Activated T-helper 17 cell treated with anti-CD3 and anti-CD28 coated beads, Interleukin-2, amount 50 U/mL, for 72 hours (primary cell): ENCODE measurements around the gene CUL1. TPM values are rescaled to one million over a fixed set of nuclear protein-coding genes. Genes with fewer than 3 reads are reported as not detected.
A peak's percentile ranks its signal among the peaks of the same experiment; 100 is the strongest.
"Not testable (repeated sequence)": the region's sequence is repeated elsewhere in the genome, so short reads cannot be mapped to it uniquely, and the experiment has no call there.

Experiments used
- ATAC-seq: fragments of 150-1000 bp; cut with Tn5 transposase; replicated peaks from 2 replicates; pipeline ENCODE4 v1.10.0; 2021; ENCODE audit warnings: mild to moderate bottlenecking, moderate library complexity
- H3K27ac Mint-ChIP-seq: one replicate; pipeline ENCODE4 v1.8.0; 2022; ENCODE audit warnings: mixed read lengths
- H3K27me3 Mint-ChIP-seq: one replicate; pipeline ENCODE4 v1.8.0; 2022; ENCODE audit warnings: mixed read lengths
- H3K36me3 Mint-ChIP-seq: one replicate; pipeline ENCODE4 v1.8.0; 2022; ENCODE audit warnings: low read depth, mild to moderate bottlenecking, mixed read lengths
- H3K4me1 Mint-ChIP-seq: one replicate; pipeline ENCODE4 v1.8.0; 2022; ENCODE audit warnings: mixed read lengths
- H3K4me3 Mint-ChIP-seq: one replicate; pipeline ENCODE4 v1.8.0; 2022; ENCODE audit warnings: mild to moderate bottlenecking, mixed read lengths
- H3K9me3 Mint-ChIP-seq: one replicate; pipeline ENCODE4 v1.8.0; 2022; ENCODE audit warnings: mixed read lengths
- total RNA-seq, 2 donors: library from RNA; stranded (reverse); gene quantifications; one replicate each; pipeline ENCODE4 v1.2.3, GENCODE V29; 2022

CUL1 gene
- total RNA-seq, 2 donors from 2014 or later, result 61.4 to 61.7 TPM

DNA sequence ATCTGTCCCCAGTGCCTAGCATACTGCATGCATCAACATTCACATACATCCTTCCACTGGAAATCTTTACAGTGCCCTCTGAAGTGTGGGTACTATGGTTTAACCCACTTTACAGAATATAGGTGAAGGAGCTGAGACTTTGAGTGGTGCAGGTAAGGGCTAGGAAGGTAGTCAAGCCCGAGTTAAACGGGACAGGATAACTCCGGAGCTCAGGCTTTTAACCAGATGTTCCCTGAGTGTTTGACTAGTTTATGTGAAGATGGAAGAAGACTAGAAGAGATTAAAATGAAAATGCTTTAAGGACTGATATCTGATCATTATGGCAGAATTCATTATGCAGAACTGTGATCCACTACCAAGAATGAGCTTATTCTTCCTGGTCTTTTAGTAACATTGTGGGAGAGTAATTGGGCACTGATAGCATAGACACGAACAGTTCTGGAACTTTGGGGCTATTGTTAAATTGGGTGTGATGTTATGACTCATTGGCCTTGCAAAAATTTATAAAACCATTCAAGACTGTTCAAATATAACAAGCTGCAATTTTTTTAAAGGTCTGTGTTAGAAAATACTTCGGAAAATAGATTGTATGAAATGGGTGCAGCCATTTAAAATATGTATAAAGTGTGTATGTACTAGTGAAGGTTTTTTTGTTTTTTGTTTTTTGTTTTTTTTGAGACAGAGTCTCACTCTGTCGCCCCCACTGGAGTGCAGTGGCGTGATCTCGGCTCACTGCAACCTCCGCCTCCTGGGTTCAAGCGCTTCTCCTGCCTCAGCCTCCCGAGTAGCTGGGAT lies 4.4 kb downstream of the CUL1 start:
- Mint-ChIP-seq H3K4me3 (peak overlapping the region; percentile 90), H3K36me3 (peaks cover 37% of the 10 kb centered on the region), H3K27ac (peak overlapping the region; percentile 51), H3K27me3 (no peaks in the 10 kb centered on the region), H3K4me1 (peaks cover 47% of the 10 kb centered on the region), H3K9me3 (no peaks in the 10 kb centered on the region)
- no peak for ATAC-seq

DNA sequence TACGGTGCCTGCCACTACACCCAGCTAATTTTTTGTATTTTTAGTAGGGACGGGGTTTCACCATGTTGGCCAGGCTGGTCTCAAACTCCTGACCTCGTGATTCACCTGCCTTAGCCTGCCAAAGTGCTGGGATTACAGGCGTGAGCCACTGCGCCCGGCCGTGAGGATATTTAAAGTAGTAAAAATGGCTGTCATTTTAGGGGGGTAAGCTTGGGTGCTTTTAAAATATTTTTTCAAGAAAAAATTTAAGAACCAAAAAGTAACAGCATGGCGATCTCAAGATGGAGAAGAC lies 4.9 kb downstream of the CUL1 start:
- Mint-ChIP-seq H3K4me1 (peaks cover 52% of the 10 kb centered on the region), H3K4me3 (peak overlapping the region; percentile 90), H3K36me3 (peaks cover 40% of the 10 kb centered on the region)
- not testable (repeated sequence) for H3K9me3 Mint-ChIP-seq, H3K27me3 Mint-ChIP-seq, H3K27ac Mint-ChIP-seq, ATAC-seq

DNA sequence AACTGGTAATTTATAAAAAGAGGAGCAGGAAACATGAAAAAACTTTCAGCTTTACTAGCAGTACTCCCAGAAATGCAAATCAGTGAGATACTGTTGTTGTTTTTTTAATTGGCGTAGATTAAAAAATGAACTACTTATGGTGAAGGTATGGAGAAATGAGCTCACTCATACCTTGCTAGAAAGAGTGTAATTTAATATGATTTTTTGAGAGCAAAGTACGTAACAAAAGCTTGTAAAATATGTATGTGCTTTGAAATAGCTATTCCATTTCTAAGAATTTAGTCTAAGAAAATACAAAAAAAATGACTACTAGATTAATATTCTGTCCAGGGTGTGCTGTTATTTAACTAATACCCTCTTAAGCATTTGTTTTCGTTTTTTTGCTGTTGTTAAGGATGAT lies 5.5 kb downstream of the CUL1 start:
- Mint-ChIP-seq H3K9me3 (no peaks in the 10 kb centered on the region), H3K27ac (no peak overlapping the region), H3K27me3 (no peaks in the 10 kb centered on the region), H3K36me3 (peaks cover 40% of the 10 kb centered on the region), H3K4me3 (peak overlapping the region; percentile 90), H3K4me1 (peaks cover 52% of the 10 kb centered on the region)
- no peak for ATAC-seq

DNA sequence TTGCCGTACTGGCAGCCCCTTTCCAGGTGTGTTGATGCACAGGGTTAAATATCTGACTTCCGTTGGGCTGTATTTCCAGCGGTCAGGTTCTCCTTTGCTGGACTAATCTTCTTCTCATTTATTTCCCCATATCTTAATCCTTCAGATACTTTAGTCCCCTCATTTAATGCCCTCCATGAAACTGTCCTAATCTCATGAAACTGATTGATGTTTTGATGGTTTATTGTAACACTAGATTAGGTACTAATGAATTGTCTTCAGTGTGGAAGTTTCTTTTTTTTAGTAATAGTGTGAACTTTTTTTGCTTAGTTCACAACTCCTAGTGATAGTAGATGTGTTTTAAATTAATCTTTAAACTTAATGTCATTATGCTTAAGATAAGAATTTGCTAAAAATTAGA lies 6.3 kb downstream of the CUL1 start:
- Mint-ChIP-seq H3K9me3 (no peaks in the 10 kb centered on the region), H3K36me3 (peaks cover 36% of the 10 kb centered on the region), H3K27me3 (no peaks in the 10 kb centered on the region), H3K4me1 (peaks cover 52% of the 10 kb centered on the region), H3K4me3 (peak overlapping the region; percentile 56), H3K27ac (no peak overlapping the region)
- ATAC-seq, result no peak

DNA sequence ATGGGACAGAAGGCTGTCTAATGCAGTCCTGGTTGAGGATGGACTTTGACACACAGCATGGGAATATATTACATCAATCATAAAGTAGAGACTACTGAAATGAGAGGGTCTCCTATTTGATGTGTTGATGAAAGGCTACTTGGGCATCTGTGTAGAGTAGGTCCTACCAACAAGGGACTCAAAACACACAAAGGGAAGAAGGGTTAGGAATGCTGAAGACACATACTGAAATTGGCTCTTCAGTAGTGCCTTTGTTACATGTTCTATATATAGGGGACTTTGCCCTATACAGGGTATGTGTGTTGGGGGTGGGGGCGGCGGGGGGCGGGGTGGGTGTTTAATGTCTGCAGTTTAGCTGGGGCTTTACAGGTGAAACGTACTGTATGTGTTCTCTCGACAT lies 7.7 kb downstream of the CUL1 start:
- H3K9me3 Mint-ChIP-seq, result no peaks in the 10 kb centered on the region

DNA sequence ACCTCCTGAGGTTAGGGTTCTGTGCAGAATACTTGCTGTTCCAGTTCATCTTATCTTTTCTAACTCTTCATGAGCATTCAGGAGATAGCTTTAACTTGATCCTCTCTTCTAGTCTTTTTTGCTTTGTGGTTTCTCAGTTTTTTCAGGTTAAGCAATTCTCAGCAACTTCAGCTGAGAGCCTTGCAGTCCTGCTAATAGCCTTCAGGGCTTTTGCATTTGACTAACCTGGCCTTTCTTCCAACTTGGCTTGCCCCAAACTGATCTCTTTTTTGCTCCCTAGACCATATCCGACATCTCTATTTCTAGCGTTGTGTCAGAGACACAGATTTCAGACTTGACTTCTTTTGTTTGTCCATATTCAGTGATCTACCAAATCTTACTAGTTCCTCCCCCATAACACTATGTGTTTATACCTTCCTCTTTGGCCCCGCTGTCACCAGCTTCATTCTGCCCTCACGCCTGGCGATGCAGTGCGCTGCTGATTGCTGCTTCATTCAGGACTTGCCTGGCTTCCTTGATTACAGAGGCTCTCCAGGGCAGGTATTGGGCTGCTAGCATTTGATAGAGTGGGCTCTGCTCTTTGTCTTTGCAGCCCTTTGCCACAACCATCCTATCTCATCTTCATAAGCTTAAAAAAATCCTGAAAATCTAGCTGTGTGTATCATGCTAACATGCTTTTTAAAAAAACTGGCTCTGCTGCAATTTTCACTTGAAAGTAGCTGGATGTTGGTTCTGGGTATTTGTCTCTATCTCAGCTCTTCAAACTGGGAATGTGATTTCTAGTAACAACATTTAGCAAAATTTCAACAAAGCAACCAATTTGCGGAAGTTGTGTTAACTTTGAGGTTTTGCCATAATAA lies 9.6 kb downstream of the CUL1 start:
- no peak for ATAC-seq
- Mint-ChIP-seq H3K4me3 (peak overlapping the region; percentile 10), H3K27me3 (no peaks in the 10 kb centered on the region), H3K27ac (no peak overlapping the region), H3K36me3 (peaks cover 17% of the 10 kb centered on the region), H3K9me3 (no peaks in the 10 kb centered on the region), H3K4me1 (peaks cover 55% of the 10 kb centered on the region)

More for the DNA sequence above, 7.7 kb downstream of the CUL1 start:
- H3K4me3 Mint-ChIP-seq, result peak overlapping the region; percentile 15
- H3K4me1 Mint-ChIP-seq, result peaks cover 50% of the 10 kb centered on the region
- H3K27ac Mint-ChIP-seq, result no peak overlapping the region
- no peaks in the 10 kb centered on the region for H3K27me3 Mint-ChIP-seq
- peaks cover 27% of the 10 kb centered on the region for H3K36me3 Mint-ChIP-seq
- no peak for ATAC-seq

DNA sequence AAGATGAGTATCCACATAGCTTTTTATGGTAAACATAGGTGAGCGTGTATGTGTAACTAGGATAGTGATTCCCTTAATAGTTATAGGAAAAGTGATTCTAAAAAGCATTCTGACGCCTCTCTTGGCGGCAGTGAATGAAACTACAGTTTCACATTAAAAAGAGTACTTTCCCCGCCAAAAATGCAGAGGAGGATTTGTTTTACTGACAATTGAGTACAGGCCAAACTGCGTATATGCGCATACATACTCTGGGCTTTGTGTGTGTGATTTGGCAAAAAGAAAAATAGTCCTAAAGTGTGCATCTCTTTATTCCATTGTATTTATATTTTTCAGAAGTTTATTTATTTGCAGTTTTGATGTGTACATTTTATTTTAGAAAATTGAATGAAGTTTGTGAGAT lies 10.3 kb downstream of the CUL1 start:
- Mint-ChIP-seq H3K27me3 (no peaks in the 10 kb centered on the region), H3K36me3 (peaks cover 19% of the 10 kb centered on the region), H3K9me3 (no peaks in the 10 kb centered on the region), H3K27ac (no peak overlapping the region), H3K4me1 (peaks cover 57% of the 10 kb centered on the region), H3K4me3 (no peak overlapping the region)
- no peak for ATAC-seq

DNA sequence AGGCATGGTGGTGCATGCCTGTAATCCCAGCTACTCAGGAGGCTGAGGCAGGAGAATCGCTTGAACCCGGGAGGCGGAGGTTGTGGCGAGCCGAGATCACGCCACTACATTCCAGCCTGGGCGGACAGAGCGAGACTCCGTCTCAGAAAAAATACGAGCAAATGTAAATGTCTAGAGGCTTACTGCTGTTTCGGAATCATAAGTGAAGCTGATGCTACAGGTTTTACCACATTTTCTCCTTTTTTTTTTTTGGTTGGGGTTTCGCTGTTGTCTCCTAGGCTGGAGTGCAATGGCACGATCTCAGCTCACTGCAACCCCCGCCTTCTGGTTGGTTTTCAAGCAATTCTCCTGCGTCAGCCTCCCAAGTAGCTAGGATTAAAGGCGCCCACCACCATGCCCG lies 11.7 kb downstream of the CUL1 start:
- not testable (repeated sequence) for H3K4me3 Mint-ChIP-seq, H3K27me3 Mint-ChIP-seq, H3K27ac Mint-ChIP-seq, ATAC-seq, H3K9me3 Mint-ChIP-seq
- Mint-ChIP-seq H3K4me1 (peaks cover 61% of the 10 kb centered on the region), H3K36me3 (peaks cover 19% of the 10 kb centered on the region)

DNA sequence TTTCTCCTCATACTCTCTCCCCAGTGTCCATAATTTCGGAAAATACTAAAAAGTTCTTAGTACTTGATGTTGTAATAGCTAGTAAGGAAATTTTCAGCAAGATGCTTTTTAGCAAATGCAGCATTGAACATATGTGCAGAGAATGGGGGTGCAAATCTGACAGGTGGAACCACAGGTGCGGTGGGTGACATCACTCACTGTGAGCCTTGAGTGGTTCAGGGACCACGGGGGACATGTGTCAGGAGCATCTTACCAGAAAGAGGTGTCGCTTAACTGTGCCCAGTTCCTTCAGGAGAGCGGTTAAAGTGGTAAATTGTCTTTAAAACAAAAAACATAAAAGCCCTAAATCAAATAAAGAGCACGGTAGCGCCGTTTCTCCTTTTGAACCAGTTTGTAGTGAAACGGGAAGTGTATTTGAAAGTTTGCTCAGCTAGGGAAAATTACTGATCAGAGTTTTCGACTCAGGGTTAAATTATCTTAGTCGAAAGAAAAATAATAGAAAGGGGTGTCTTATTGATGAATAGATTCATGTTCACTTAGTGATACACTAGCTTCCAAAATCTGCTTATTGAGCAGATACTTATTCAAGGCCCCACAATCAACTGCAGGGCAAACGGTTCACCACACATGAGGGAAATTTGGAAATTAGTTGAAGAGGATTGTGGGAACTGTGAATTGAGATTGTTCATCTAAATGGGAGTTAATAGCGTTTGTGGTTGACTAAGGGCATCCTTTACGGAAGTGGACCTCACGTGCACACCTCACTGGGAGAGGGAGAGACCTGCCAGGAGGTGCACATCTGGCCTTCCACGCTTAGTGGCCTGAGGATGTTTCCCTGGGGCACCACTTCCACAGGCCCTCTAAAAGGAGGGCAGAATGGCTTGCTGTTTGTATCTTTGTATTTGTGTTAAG lies 12.7 kb downstream of the CUL1 start:
- Mint-ChIP-seq H3K4me3 (peak overlapping the region; percentile 28), H3K27ac (peak overlapping the region; percentile 32), H3K27me3 (no peaks in the 10 kb centered on the region), H3K4me1 (peaks cover 57% of the 10 kb centered on the region), H3K9me3 (no peaks in the 10 kb centered on the region), H3K36me3 (peaks cover 22% of the 10 kb centered on the region)
- ATAC-seq, result no peak

DNA sequence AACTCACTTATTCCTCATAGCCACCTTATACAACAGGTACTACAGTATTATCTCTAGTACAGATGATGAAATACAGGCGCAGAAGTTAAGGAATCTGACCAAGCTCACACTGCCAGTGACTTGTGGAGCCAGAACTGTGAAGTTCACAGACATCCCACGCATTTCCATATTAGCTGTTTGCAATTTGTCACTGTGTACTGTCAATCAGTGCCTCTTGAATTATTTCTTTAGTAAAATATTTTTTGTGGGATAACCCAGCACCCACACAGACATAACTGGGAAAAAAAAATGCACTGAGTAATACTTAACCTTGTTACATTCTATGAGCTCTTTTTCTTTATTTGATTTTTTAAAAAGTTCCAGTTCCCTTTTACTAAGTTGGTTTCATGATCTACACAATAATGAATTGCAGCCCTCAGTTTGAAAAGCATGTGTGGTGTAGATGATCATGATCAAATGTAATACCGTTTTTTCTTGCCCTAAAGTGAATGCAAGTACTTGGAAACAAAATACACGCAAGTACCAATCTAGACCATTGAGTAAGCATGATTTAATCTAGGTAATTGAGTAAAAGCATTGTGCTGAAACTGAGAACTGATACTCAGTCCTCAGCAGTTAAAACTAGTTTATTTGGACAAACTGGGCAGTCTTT lies 14.1 kb downstream of the CUL1 start:
- Mint-ChIP-seq H3K36me3 (peaks cover 23% of the 10 kb centered on the region), H3K27ac (peak overlapping the region; percentile 15), H3K4me3 (peak overlapping the region; percentile 28), H3K4me1 (peaks cover 54% of the 10 kb centered on the region), H3K9me3 (no peaks in the 10 kb centered on the region), H3K27me3 (no peaks in the 10 kb centered on the region)
- peak; percentile 77 for ATAC-seq

DNA sequence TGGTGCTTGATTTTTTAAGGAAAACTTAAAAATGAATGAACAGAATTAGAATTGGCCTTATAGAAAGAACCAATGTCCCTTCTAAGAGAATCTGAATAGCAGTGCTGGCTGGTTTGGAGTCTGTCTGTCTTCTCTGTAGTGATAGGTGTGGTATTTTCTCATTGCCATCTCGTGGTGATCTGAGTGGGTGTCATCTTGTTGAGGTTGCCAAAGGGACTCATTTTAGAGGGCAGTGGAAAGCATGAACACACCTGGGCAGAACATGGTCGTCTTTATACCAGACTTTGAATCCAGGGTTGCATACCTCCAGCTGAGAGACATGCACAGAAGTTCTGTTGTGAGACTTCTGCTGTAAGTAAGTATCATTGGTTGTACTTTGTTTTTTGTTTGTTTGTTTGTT lies 15.8 kb downstream of the CUL1 start:
- Mint-ChIP-seq H3K9me3 (no peaks in the 10 kb centered on the region), H3K4me1 (peaks cover 53% of the 10 kb centered on the region), H3K4me3 (peak overlapping the region; percentile 31), H3K36me3 (peaks cover 17% of the 10 kb centered on the region), H3K27ac (peak overlapping the region; percentile 4), H3K27me3 (no peaks in the 10 kb centered on the region)
- ATAC-seq, result peak; percentile 39

DNA sequence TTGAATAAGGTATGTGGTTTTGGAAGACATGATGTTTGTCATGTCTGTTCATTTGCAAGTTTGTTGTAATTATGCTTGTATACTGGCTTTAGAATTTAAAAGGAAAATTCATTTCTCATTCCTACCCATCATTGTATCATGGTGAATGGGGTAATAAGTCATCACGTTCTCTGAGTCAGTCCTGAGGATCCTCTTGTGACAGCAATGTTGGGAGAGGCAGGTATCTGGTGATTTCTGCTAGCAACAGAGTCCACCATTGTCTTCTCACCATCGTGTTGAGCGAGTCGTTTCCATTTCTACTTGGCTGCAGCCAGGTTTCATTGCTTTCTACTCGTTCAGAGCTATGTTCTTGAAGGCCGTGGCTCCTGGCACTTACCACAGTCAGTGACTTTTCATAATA lies 16.3 kb downstream of the CUL1 start:
- no peak overlapping the region for H3K27ac Mint-ChIP-seq

DNA sequence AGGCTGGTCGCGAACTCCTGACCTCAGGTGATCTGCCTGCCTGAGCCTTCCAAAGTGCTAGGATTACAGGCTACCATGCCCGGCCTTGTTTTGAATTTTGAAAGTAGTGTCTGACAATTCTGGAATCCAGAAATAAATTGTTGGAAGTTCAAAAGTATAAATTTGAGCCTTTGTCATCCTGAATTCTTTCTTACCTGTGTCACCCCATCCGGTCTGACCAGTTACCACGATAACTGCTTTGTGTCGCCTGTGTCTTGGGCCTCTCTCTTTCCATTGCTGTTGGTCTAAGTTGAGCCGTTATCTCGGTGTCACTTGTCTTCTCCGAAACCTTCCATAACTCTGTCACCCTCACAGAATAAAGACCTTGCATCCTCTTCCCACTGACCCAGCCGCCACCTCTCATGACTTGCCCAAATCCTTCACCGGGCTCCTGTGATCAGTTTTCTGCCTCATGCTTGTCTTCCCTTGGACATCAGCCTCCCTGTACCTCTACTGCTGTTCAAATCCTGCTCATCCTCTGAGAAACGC lies 18.6 kb downstream of the CUL1 start:
- ATAC-seq, result no peak
- H3K9me3 Mint-ChIP-seq, result no peaks in the 10 kb centered on the region
- H3K27me3 Mint-ChIP-seq, result no peaks in the 10 kb centered on the region
- H3K4me3 Mint-ChIP-seq, result no peak overlapping the region
- H3K27ac Mint-ChIP-seq, result no peak overlapping the region
- peaks cover 61% of the 10 kb centered on the region for H3K4me1 Mint-ChIP-seq
- H3K36me3 Mint-ChIP-seq, result peaks cover 12% of the 10 kb centered on the region

More for the DNA sequence above, 16.3 kb downstream of the CUL1 start:
- H3K9me3 Mint-ChIP-seq, result no peaks in the 10 kb centered on the region
- peak; percentile 41 for ATAC-seq
- peaks cover 58% of the 10 kb centered on the region for H3K4me1 Mint-ChIP-seq
- peaks cover 17% of the 10 kb centered on the region for H3K36me3 Mint-ChIP-seq
- H3K27me3 Mint-ChIP-seq, result no peaks in the 10 kb centered on the region
- H3K4me3 Mint-ChIP-seq, result peak overlapping the region; percentile 31

DNA sequence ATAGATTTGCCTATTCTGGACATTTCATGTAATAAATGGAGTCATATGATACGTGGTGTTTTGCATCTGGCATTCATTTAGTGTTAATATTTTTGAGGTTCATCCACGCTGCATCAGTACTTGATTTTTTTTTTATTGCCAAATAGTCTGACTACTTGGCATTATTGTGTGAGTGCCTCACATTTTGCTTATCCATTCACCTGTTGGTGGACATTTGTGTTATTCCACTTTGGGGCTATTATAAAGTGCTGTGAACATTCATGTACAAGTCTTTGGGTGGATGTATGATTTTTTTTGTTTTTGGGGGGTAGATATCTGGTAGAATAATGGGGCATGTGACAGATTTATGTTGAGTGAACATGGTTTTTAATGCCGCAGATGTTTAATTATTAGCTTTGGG lies 19.7 kb downstream of the CUL1 start:
- Mint-ChIP-seq H3K27ac (no peak overlapping the region), H3K4me1 (peaks cover 60% of the 10 kb centered on the region), H3K9me3 (no peaks in the 10 kb centered on the region), H3K36me3 (peaks cover 6% of the 10 kb centered on the region), H3K4me3 (no peak overlapping the region), H3K27me3 (no peaks in the 10 kb centered on the region)
- no peak for ATAC-seq
